Dendritic cell treated with granulocyte-macrophage colony-stimulating factor and Interleukin-4, amounts not matched to agents 40 ng/mL and 50 ng/mL, for 4 days (primary cell): ENCODE data around the gene RNLS.

Experiments used
- H3K27ac Mint-ChIP-seq: one replicate; pipeline ENCODE4 v1.8.0; 2022; ENCODE audit warnings: mild to moderate bottlenecking, mixed read lengths
- H3K27me3 Mint-ChIP-seq: one replicate; pipeline ENCODE4 v1.8.0; 2022; ENCODE audit warnings: mild to moderate bottlenecking, mixed read lengths
- H3K36me3 Mint-ChIP-seq: one replicate; pipeline ENCODE4 v1.8.0; 2022; ENCODE audit warnings: low read depth, mixed read lengths
- H3K4me1 Mint-ChIP-seq: one replicate; pipeline ENCODE4 v1.8.0; 2022; ENCODE audit warnings: low read depth, mixed read lengths
- H3K4me3 Mint-ChIP-seq: one replicate; pipeline ENCODE4 v1.8.0; 2022; ENCODE audit warnings: mild to moderate bottlenecking, moderate library complexity, mixed read lengths
- H3K9me3 Mint-ChIP-seq: one replicate; pipeline ENCODE4 v1.8.0; 2022; ENCODE audit warnings: mixed read lengths
- intact Hi-C: fragments of 100-400 bp; cut with micrococcal nuclease; formaldehyde crosslinking; loops from one replicate; pipeline ENCODE4 v1.15.0; 2022

RNLS gene

DNA sequence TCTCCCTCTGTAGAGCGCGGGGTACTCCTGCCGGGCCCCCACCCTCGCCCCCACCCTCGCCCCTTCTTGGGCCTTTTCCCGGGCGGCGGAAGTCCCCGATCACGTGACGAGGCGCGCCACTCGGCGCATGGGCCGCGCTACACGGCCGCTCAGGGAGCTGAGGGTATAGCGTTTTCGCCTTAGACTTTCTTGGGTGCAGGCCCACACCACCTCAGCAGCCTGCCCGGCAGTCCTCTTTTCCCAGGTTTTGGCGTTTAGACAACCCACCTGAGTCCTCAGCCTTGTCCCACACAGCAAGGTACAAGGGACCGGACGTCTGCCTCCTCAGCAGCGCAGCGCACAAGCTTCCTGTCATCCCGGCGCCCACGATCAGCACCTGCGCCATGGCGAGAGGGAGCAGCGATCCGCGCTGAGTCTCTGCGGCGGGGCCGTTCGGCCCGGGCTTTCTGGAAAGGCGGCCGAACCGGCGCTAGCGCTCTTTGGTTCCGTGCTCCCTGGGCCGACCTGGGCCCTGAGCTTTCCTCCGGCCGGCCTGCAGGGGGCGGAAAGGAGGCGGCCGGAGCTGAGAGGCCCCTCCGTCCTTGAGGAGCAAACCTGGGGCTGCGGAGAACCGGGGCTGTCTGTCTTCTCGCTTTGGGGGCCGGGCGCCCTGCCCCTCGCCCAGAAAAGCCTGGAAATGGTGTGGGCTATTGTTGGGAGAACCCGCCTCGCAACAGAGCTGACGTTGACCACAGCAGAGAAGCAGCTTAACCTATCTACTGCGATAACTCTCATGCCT is at the start of gene RNLS:
Gene RNLS, minus strand, starts transcription at position 513 of the 778 bp plus-strand sequence.
- Mint-ChIP-seq H3K4me3 (peak within 1 kb of the TSS; percentile 90), H3K27ac (peak within 1 kb of the TSS; percentile 97)
- intact Hi-C loops: no loop called here

DNA sequence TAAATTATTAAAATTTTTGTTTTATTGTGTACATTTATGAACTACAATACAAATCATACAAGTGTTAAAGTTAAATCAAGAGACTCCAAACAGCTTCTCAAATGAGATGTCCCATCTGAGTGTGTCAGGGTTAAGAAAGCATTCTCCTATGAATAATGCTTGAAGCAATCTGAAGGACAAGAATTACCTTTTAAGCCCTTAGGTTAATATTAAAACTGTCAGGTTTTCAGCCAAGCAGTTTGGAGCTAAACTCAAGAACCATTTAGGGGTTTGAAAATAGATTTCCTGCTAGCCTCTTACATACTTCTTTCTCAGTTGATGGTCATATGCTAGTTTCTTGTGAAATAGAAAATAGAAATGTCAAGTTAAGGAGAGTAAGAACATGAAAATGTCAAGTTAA is 41.7 kb upstream of the RNLS start:
- intact Hi-C loops: no loop called here
- Mint-ChIP-seq H3K4me3 (no peak overlapping the region), H3K4me1 (no peaks in the 10 kb centered on the region), H3K36me3 (no peaks in the 10 kb centered on the region), H3K27me3 (peaks cover 1% of the 10 kb centered on the region), H3K9me3 (no peaks in the 10 kb centered on the region), H3K27ac (no peak overlapping the region)

More for the DNA sequence above, at the start of gene RNLS:
- H3K4me1 Mint-ChIP-seq: peaks cover 6% of the 10 kb centered on the region
- no peaks in the 10 kb centered on the region for H3K27me3 Mint-ChIP-seq
- no peaks in the 10 kb centered on the region for H3K9me3 Mint-ChIP-seq
- H3K36me3 Mint-ChIP-seq: peaks cover 7% of the 10 kb centered on the region

DNA sequence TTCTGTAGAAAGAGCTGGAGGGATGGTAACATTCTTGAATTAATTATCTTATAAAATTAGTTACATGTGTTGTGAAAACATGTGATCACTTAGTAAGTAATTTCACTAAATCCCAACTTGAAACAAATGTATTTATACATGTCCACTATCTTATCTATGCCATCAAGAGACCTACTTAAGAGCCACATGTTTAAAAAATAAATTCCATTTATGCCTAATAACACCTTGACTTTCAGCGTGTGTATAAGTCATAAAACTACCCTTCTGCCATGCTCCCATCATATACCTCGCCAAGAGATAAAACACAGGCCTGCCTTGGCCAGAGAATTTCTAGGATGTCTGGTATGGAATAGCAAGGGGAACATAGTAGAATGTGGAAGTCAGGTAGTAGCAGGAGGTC is 40.7 kb upstream of the RNLS start:
- H3K4me3 Mint-ChIP-seq: no peak overlapping the region
- intact Hi-C loops: no loop called here
- H3K36me3 Mint-ChIP-seq: no peaks in the 10 kb centered on the region
- no peaks in the 10 kb centered on the region for H3K9me3 Mint-ChIP-seq
- H3K27ac Mint-ChIP-seq: no peak overlapping the region
- H3K4me1 Mint-ChIP-seq: no peaks in the 10 kb centered on the region
- H3K27me3 Mint-ChIP-seq: peaks cover 1% of the 10 kb centered on the region

DNA sequence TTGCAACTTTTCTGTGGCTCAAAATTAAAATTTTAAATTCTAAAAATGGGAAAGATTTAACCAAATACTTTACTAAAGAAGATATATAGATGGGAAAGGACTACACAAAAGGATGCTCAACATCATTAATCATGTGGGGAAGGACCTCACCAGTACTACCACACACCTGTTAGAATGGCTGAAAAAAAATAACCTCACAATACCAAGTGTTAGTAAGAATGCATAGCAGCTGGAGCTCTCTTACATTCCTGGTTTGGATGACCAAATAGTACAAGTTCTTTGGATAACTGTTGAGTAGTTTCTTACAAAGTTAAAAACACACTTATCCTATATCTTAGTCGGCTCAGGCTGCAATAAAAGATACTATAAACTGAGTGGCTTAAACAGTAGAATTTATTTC is 37.3 kb upstream of the RNLS start:
- no peak overlapping the region for H3K27ac Mint-ChIP-seq
- H3K27me3 Mint-ChIP-seq: no peaks in the 10 kb centered on the region
- intact Hi-C loops: no loop called here
- no peaks in the 10 kb centered on the region for H3K36me3 Mint-ChIP-seq
- no peak overlapping the region for H3K4me3 Mint-ChIP-seq
- H3K4me1 Mint-ChIP-seq: no peaks in the 10 kb centered on the region
- no peaks in the 10 kb centered on the region for H3K9me3 Mint-ChIP-seq

DNA sequence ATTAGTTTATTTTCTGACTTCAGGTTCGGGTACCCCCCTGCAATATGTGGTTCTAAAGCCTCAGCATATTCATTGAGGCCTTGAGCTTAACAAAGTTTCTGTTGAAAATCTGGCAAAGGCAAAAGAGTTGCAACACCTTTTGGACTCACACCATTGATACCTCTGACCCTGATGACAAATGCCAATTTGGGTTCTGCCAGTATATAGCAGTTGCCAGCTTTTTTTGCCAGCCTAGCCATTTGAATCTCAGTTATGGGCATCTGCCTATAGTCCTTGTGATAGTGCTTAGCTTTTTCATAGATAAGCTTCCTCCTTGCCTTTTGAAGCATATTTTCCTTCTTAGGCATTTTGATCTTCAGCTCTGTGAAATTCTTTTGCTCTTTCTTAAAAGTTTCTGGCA is 35.4 kb upstream of the RNLS start:
- Mint-ChIP-seq H3K4me1 (no peaks in the 10 kb centered on the region), H3K9me3 (no peaks in the 10 kb centered on the region), H3K27me3 (no peaks in the 10 kb centered on the region), H3K4me3 (no peak overlapping the region), H3K36me3 (no peaks in the 10 kb centered on the region), H3K27ac (no peak overlapping the region)
- intact Hi-C loops: no loop called here

DNA sequence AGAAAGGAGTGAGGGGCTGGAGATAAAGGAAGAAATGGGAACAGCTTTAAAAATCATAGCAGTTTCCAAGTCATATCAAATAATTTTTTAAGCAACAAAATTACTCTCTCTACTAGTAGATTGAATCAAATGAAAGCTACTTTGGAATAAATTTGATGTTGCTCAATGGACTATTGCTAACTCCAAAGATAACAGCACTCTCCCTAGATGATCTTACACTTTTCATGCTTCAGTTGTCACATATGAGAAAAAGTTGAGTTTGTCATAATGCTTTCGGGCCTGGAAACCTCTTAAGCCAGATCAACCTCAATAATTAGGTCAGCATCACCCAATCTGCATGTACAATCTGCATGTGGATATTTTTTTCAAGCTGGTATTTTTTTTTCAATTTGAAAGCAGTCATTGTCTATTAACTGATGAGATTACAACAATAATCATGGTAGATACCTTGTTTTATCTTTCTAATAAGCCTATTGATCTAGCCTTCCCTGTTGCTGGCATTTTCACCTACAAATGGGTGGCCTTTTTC is 34.7 kb upstream of the RNLS start:
- H3K9me3 Mint-ChIP-seq: no peaks in the 10 kb centered on the region
- H3K4me1 Mint-ChIP-seq: no peaks in the 10 kb centered on the region
- H3K36me3 Mint-ChIP-seq: no peaks in the 10 kb centered on the region
- no peak overlapping the region for H3K27ac Mint-ChIP-seq
- intact Hi-C loops: no loop called here
- H3K4me3 Mint-ChIP-seq: no peak overlapping the region
- no peaks in the 10 kb centered on the region for H3K27me3 Mint-ChIP-seq

DNA sequence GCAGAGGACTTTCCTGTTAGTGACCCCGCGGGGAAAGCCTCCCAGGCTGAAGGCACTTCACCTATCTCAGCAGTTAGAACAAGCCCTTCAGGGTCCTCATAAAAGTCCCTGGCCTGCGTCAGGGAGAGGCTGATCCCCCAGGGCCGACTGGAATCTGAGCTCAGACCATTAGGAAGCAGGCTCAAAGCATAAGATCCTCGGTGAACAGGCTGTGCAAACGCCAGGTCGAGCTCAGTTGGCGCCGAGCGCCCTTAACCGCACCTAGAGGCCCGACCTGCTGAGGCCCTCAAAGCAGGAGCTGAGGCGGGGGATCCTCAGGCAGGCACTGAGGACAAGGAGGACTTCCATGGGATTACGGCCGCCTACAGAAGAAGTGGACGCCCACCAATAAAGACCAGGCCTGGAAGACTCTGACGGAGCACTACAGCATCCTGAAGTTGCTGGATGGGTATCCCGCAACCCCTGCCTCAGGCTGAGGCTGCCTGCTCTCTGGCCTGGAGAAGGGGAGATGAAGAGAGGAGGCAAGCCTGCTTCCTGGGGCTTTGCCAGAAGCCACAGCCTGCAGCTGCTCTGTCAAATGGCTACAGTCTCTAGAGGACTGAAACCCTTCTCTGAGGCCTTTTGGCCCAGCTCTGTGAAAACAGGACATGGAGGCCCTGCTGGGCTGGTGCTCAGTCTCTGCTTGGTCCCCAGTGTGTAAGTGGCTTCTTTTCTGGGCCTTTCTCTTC is 33.3 kb upstream of the RNLS start:
- Mint-ChIP-seq H3K36me3 (no peaks in the 10 kb centered on the region), H3K4me1 (no peaks in the 10 kb centered on the region), H3K27ac (no peak overlapping the region), H3K9me3 (no peaks in the 10 kb centered on the region), H3K4me3 (no peak overlapping the region), H3K27me3 (no peaks in the 10 kb centered on the region)
- intact Hi-C loops: no loop called here

DNA sequence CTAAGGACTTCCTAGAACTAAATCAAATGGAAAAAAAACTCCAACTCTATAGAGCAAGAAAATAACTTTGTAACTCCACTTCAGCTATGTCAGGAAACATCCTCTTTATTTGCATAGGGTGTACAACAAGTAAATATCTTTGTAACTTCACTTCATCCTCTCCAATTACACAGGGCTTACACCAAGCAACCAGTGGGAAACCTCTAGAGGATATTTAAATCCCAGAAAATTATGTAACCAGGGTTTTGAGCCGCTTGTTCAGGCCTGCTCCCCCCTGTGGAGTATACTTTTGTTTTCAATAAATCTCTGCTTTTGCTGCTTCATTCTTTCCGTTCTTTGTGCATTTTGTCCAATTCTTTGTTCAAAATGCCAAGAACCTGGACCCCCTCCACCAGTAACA is 25.7 kb upstream of the RNLS start:
- H3K36me3 Mint-ChIP-seq: no peaks in the 10 kb centered on the region
- no peak overlapping the region for H3K4me3 Mint-ChIP-seq
- peaks cover 4% of the 10 kb centered on the region for H3K4me1 Mint-ChIP-seq
- H3K9me3 Mint-ChIP-seq: no peaks in the 10 kb centered on the region
- H3K27ac Mint-ChIP-seq: no peak overlapping the region
- intact Hi-C loops: no loop called here
- H3K27me3 Mint-ChIP-seq: no peaks in the 10 kb centered on the region

DNA sequence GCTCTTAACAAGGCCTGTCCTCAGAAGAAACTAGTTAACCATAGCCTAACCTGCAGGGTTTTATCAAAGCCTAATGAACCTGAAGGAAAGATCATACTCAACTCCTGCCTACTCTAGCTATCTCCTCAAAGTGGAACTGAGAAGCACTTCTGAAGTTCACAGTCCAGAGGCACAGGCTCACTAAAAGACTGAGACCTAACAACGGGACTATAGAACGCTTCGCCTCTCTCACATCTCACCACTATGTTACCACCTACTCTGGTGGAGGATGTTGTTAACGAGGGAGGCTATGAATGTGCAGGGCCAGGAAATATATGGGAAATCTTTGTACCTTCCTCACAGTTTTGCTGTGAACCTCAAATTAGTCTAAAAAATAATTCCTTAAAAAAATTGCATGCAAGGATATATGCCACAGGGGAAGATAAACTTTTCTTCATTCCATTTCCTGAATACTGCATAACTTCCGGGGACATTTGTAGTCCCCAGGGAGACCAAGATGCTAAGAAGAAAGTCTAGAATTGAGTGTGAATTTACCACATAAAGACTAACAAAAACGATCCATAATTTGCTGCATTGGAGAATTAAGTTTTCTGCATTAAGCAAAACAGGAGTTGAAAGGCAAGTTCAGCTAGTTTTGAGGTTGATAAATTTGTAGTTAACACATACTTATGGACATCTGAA is 25.1 kb upstream of the RNLS start:
- Mint-ChIP-seq H3K27me3 (no peaks in the 10 kb centered on the region), H3K4me1 (peaks cover 4% of the 10 kb centered on the region), H3K9me3 (no peaks in the 10 kb centered on the region), H3K36me3 (no peaks in the 10 kb centered on the region), H3K27ac (no peak overlapping the region), H3K4me3 (no peak overlapping the region)
- intact Hi-C loops: no loop called here

DNA sequence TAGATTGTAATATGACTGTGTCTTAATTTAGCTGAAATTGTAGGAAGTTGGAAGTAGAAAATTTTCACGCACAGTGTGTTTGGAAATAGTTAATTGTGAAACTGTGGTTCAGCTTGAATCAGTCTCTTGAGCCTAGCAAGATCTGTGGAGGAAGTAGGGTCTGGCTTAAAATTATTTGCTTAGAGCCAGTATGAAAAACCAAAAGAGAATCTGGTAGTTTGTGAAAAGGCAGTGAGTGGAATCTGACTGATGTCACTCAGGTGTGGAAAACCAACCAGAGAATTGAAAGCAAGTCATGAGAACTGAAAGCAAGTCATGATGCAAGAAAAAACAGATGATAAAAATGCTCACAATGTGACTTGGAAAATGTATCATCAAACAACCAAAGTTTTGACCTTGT is 14.9 kb upstream of the RNLS start:
- Mint-ChIP-seq H3K27ac (no peak overlapping the region), H3K27me3 (no peaks in the 10 kb centered on the region)

DNA sequence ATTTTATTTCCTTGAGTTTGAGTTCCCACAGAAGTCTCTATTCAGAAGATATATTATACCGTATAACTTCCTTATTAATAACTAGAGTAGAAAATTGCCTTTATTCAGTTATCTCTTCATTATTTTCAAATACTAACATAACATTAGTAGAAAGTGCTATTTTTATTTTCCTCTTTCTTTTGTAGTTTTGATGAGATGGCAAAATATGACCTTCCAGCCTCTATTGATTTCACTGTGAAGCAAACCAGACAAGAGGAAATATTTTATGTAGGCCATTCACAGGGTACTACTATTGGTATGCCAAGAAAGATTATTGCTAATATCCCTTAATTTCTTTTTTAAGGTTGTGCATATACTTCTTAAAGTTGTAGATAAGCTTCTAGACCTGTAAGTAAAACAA is 11.4 kb upstream of the RNLS start:
- no peak overlapping the region for H3K4me3 Mint-ChIP-seq
- no peak overlapping the region for H3K27ac Mint-ChIP-seq
- intact Hi-C loops: no loop called here
- H3K27me3 Mint-ChIP-seq: no peaks in the 10 kb centered on the region
- peaks cover 24% of the 10 kb centered on the region for H3K4me1 Mint-ChIP-seq
- H3K36me3 Mint-ChIP-seq: no peaks in the 10 kb centered on the region
- H3K9me3 Mint-ChIP-seq: no peaks in the 10 kb centered on the region

More for the DNA sequence above, 14.9 kb upstream of the RNLS start:
- intact Hi-C loops: no loop called here
- Mint-ChIP-seq H3K9me3 (peaks cover 13% of the 10 kb centered on the region), H3K4me3 (no peak overlapping the region), H3K36me3 (no peaks in the 10 kb centered on the region), H3K4me1 (peaks cover 15% of the 10 kb centered on the region)

DNA sequence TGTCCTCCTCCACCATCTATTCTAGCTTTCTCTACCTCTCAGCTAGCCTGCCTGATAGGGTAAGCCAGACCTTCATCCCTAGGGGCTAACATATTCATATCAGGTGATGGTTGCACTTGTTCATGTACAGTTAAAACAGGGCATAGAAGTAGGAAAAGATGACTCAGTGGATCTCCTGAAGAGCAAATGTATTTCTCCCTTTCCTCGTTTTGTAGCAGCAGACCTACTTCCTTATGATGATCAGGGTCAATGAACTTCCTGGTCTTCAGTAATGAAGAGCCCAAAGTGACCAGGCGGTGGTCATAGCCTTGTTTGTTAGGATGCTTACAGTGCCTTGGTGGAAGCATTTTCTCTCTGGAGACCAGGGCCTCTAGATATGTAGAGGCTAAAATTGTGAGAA is 9.8 kb upstream of the RNLS start:
- Mint-ChIP-seq H3K36me3 (no peaks in the 10 kb centered on the region), H3K27ac (no peak overlapping the region), H3K4me3 (no peak overlapping the region), H3K9me3 (no peaks in the 10 kb centered on the region), H3K27me3 (no peaks in the 10 kb centered on the region), H3K4me1 (peaks cover 19% of the 10 kb centered on the region)
- intact Hi-C loops: no loop called here

DNA sequence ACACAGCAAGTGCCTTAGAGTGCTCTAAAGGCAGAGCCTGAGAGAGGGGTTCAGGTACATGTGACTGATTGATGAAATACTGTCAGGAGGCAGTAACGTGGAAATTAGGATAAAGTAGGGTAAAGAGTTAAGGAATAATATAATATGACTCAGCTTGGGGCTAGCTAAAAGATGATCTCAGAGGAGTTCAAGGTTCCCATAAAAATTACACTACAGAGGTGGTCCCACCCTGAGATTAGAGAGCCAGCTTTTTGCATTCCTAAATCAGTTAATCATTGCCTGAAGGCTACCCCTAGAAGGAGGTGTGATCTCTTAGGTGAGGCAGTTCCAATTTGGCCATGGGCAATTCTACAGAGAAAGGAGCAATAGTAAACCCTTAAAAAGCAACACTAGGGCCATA is 9.3 kb upstream of the RNLS start:
- intact Hi-C loops: no loop called here
- peaks cover 15% of the 10 kb centered on the region for H3K4me1 Mint-ChIP-seq
- no peaks in the 10 kb centered on the region for H3K9me3 Mint-ChIP-seq
- H3K27ac Mint-ChIP-seq: no peak overlapping the region
- no peaks in the 10 kb centered on the region for H3K27me3 Mint-ChIP-seq
- H3K36me3 Mint-ChIP-seq: no peaks in the 10 kb centered on the region
- no peak overlapping the region for H3K4me3 Mint-ChIP-seq

DNA sequence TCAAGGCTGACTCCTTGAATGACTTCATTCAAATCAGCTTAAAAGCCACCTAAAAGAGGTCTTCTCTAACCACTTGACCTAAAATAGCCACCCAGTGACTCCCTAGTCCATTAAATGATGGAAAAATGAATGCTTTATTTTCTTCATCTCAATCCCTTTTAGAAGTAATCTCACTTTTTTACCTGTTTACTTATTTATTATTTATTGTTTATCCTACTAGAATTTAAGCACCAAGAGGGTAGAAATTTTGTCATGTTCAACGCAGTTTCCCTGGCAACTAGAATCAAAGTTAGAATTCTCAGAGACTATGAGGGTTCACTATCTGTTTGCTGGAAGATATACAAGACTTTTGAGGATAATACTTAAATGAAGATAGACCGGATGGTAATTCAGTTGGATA is 3.3 kb upstream of the RNLS start, which contains the start of gene LIPJ:
Gene LIPJ, plus strand, starts transcription at position 301 of the 400 bp plus-strand sequence. CDS start 3,926 bp downstream, outside the sequence.
- Mint-ChIP-seq H3K36me3 (peaks cover 7% of the 10 kb centered on the region), H3K27me3 (no peaks in the 10 kb centered on the region), H3K4me3 (no peak within 1 kb of the TSS), H3K27ac (no peak within 1 kb of the TSS), H3K4me1 (peaks cover 6% of the 10 kb centered on the region), H3K9me3 (no peaks in the 10 kb centered on the region)
- intact Hi-C loops: no loop called here
